SIG-M5 treated with dmso at 0.1 percent for 504 hours (cell line): ENCODE results near the gene USP15.
"Not testable (repeated sequence)": the region's sequence is repeated elsewhere in the genome, so short reads cannot be mapped to it uniquely, and the experiment has no call there.

Source experiments
- DNase-seq: peaks from one replicate; lab custom pipeline; 2025; ENCODE audit not compliant: unreplicated experiment; lab: John Stamatoyannopoulos, UW

USP15 gene

GRCh38 chr12:62368430-62369223, 108.4 kb downstream of the USP15 start:
- DNase-seq = not testable (repeated sequence)

- no peak for DNase-seq
These were observed 110.0 kb downstream of the USP15 start for GRCh38 chr12:62370189-62370588.

GRCh38 chr12:62371661-62372060, 111.5 kb downstream of the USP15 start:
- no peak for DNase-seq

GRCh38 chr12:62372134-62372533, 111.9 kb downstream of the USP15 start:
- no peak for DNase-seq

GRCh38 chr12:62372825-62373224, 112.6 kb downstream of the USP15 start:
- DNase-seq = no peak

GRCh38 chr12:62375603-62376002, 115.4 kb downstream of the USP15 start:
- no peak for DNase-seq

- no peak for DNase-seq
These were observed 119.0 kb downstream of the USP15 start for GRCh38 chr12:62379026-62379722.

GRCh38 chr12:62379723-62380045, 119.5 kb downstream of the USP15 start:
- DNase-seq = no peak

GRCh38 chr12:62382526-62382925, 122.3 kb downstream of the USP15 start:
- no peak for DNase-seq

GRCh38 chr12:62396750-62397149, 136.5 kb downstream of the USP15 start:
- DNase-seq = no peak

GRCh38 chr12:62400135-62400534, 139.9 kb downstream of the USP15 start:
- DNase-seq = no peak

- no peak for DNase-seq
These were observed 141.4 kb downstream of the USP15 start for GRCh38 chr12:62401631-62402030.

GRCh38 chr12:62403031-62403430, 142.8 kb downstream of the USP15 start:
- no peak for DNase-seq

- DNase-seq = no peak
These were observed 147.4 kb downstream of the USP15 start for GRCh38 chr12:62407587-62407986.

- DNase-seq = no peak
These were observed 148.9 kb downstream of the USP15 start for GRCh38 chr12:62409068-62409467.

GRCh38 chr12:62414180-62414579, 154.0 kb downstream of the USP15 start:
- DNase-seq = no peak

GRCh38 chr12:62426089-62426488, 165.9 kb downstream of the USP15 start:
- DNase-seq = no peak

- DNase-seq = no peak
These were observed 169.3 kb downstream of the USP15 start for GRCh38 chr12:62429457-62429856.

- peak; percentile 28 for DNase-seq
These were observed 174.5 kb downstream of the USP15 start for GRCh38 chr12:62434494-62435302.

- peak; percentile 75 for DNase-seq
These were observed 175.3 kb downstream of the USP15 start for GRCh38 chr12:62435303-62436163.

- DNase-seq = no peak
These were observed 175.9 kb downstream of the USP15 start for GRCh38 chr12:62436164-62436503.
